Urinary bladder (tissue), 4 donors: ENCODE measurements around the gene CDC73. TPM values are rescaled to one million over a fixed set of nuclear protein-coding genes. Genes with fewer than 3 reads are reported as not detected.
"Not testable (repeated sequence)": the region's sequence is repeated elsewhere in the genome, so short reads cannot be mapped to it uniquely, and the experiment has no call there.

Experiments
- DNase-seq: peaks from one replicate; pipeline ENCODE4 v3.0.0-alpha.2; 2015; ENCODE audit errors: extremely low spot score
- H3K27ac ChIP-seq: one replicate; pipeline ENCODE4 v1.5.1; 2013; ENCODE audit warnings: low read depth, mild to moderate bottlenecking, moderate library complexity
- H3K36me3 ChIP-seq: one replicate; pipeline ENCODE4 v1.6.1; 2013; ENCODE audit warnings: mild to moderate bottlenecking, moderate library complexity; ENCODE audit not compliant: insufficient read depth
- H3K4me1 ChIP-seq: one replicate; pipeline ENCODE4 v1.6.1; 2013; ENCODE audit warnings: mild to moderate bottlenecking, moderate library complexity; ENCODE audit not compliant: insufficient read depth
- H3K4me3 ChIP-seq: one replicate; pipeline ENCODE4 v1.5.1; 2013; ENCODE audit warnings: low read depth, low read length
- WGBS: extraction: QIAGEN DNeasy Blood & Tissue Kit; methylation state at CpG from one replicate; pipeline ENCODE4 v1.1.7; 2013; 5-methylcytosine and 5-hydroxymethylcytosine counted together
- polyA plus RNA-seq: library from polyadenylated mRNA; stranded (reverse); fragments of 200-250 nt; gene quantifications from one replicate; pipeline ENCODE4 v1.2.3, GENCODE V29; 2013
- total RNA-seq: library from RNA; depleted of rRNA; stranded (reverse); fragments of >200 nt; gene quantifications from one replicate; pipeline ENCODE4 v1.2.3, GENCODE V29; 2014
- donor health status: healthy with polysubstance abuse.
- donor health status: healthy.

CDC73 gene
- total and polyA plus RNA-seq, 2 donors: 20.3 to 79.6 TPM

DNA sequence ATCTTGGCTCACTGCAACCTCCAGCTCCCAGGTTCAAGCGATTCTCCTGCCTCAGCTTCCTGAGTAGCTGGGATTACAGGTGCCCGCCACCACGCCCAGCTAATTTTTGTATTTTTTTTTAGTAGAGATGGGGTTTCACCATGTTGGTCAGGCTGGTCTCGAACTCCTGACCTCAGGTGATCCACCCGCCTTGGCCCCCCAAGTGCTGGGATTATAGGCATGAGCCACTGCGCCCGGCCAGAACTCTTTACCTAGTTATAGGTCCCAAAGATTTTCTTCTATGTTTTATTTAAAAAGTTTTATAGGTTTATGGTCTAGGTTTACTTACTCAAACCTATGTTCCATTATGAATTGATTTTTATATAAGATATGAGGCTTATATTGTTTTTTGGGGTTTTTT is 145.0 kb downstream of the CDC73 start:
- not testable (repeated sequence) for H3K4me3 ChIP-seq, H3K36me3 ChIP-seq

DNA sequence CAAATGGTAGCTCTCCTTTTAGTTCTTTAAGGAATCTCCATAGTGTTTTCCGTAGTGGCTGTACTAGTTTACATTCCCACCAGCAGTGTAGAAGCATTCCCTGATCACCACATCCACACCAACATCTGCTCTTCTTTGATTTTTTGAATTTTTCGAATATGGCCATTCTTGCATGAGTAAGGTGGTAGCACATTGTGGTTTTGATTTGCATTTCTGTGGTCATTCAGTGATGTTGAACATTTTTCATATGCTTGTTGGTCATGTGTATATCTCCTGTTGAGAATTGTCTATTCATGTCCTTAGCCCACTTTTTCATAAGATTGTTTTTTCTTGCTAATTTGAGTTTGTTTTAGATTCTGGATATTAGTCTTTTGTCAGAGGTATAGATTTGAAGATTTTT is 149.2 kb downstream of the CDC73 start:
- Histone ChIP-seq H3K4me3 (no peak overlapping the region), H3K36me3 (no peaks in the 10 kb centered on the region), H3K4me1 (no peaks in the 10 kb centered on the region), H3K27ac (no peak overlapping the region)
- DNase-seq: no peak
- 95% methylated on average over 2 of the region's 2 CpGs for WGBS

More for the DNA sequence above, 145.0 kb downstream of the CDC73 start:
- H3K27ac ChIP-seq, H3K4me1 ChIP-seq, DNase-seq: not testable (repeated sequence)
- WGBS: 98% methylated on average over 7 of the region's 7 CpGs

DNA sequence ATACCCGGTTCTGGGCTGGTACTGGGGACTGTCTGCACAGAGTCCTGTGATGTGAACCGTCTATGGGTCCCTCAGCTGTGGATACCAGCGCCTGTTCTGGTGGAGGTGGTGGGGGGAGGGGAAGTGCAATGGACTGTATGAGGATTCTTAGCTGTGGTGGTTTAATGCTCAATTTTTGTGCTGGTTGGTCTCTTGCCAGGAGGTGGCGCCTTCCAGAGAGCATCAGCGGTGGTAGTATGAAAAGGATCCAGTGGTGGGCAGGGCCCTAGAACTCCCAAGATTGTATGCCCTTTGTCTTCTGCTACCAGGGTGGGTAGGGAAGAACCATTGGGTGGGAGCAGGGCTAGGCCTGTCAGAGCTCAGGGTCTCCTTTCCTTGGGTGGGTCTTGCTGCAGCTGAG is 153.9 kb downstream of the CDC73 start:
- Histone ChIP-seq H3K36me3 (no peaks in the 10 kb centered on the region), H3K27ac (no peak overlapping the region), H3K4me1 (no peaks in the 10 kb centered on the region), H3K4me3 (no peak overlapping the region)
- WGBS: 91% methylated on average over 5 of the region's 5 CpGs
- DNase-seq: no peak

DNA sequence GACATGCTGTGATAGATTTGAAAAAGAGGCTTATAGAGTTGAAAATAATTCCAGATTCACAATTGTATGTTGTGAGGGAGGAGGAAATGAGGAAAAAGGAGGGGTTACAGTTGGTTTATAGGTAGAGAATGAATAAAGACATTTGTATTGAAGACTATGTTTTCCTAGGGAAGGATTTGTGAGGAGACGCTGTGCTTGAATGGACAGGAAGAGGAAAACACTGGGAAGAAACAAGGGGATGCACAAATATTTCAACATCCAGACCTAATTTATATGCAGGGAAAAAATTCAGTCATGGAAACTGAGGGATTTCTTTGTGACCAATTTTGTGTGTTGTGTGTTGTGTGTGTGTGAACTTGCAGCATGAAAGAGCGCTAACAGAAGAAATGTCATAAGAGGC is 157.1 kb downstream of the CDC73 start:
- no peaks in the 10 kb centered on the region for H3K4me1 ChIP-seq
- 94% methylated on average over 2 of the region's 2 CpGs for WGBS
- H3K4me3 ChIP-seq: no peak overlapping the region
- DNase-seq: no peak
- no peaks in the 10 kb centered on the region for H3K36me3 ChIP-seq
- no peak overlapping the region for H3K27ac ChIP-seq

DNA sequence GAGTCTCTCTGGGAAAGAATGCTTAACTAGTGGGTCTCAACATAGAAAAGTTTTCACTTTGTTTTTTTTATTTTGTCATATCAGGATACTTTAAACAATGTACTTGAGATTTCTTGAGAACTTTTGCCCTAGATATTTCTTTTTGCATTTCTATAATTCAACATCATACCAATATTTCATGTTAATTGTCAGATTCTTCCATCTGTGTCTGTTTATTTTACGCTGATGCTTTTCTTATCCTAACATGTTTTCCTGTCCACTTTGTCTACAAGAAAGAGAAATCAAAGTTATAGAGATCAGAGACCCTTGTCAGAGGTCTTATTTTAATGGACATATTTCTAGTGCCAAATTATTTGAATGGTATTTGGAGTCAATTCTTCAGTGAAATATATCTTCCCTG is 160.1 kb downstream of the CDC73 start:
- Histone ChIP-seq H3K36me3 (no peaks in the 10 kb centered on the region), H3K4me1 (no peaks in the 10 kb centered on the region), H3K27ac (no peak overlapping the region), H3K4me3 (no peak overlapping the region)
- DNase-seq: no peak
- 83% methylated on average over 1 of the region's 1 CpG for WGBS

DNA sequence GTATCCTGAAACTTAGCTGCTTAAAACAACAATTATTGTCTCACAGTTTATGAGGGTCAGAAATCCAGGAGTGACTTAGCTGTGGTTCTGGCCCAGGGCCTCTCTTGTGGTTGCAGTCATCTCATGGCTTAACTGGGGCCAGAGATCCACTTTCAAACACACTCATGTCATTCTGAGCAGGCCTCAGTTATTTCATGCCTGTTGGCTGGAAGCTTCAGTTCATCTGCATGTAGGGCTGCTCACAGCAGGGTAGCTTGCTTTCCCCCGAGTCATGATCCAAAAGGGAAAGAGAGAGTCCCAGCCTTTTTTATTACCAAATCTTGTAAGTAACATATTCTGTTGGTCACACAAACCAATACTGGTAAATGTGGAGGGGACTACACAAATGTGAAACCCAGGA is 161.2 kb downstream of the CDC73 start:
- Histone ChIP-seq H3K36me3 (no peaks in the 10 kb centered on the region), H3K4me1 (no peaks in the 10 kb centered on the region), H3K4me3 (no peak overlapping the region), H3K27ac (no peak overlapping the region)
- no peak for DNase-seq
- WGBS: 57% methylated on average over 1 of the region's 1 CpG

DNA sequence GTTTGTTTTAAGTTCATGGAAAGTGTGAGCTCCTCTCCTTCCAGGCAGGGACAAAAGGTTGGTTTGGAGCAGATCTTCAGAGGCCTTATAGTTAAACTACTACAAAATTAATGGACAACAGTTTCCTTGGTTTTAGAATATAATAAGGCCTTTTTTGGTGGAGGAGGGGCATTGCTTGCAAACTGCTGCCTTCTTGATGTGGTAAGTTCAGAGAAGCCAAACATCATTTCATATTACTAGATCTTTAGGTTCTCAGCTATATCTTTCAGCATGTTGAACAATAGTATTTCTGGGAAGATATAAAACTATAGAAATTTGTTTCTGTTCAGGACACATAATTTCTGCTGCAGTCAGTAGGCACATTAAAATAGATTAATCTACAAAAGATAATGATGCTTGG is 162.4 kb downstream of the CDC73 start:
- H3K27ac ChIP-seq: no peak overlapping the region
- H3K4me3 ChIP-seq: no peak overlapping the region
- no peaks in the 10 kb centered on the region for H3K4me1 ChIP-seq
- H3K36me3 ChIP-seq: no peaks in the 10 kb centered on the region
- no peak for DNase-seq

DNA sequence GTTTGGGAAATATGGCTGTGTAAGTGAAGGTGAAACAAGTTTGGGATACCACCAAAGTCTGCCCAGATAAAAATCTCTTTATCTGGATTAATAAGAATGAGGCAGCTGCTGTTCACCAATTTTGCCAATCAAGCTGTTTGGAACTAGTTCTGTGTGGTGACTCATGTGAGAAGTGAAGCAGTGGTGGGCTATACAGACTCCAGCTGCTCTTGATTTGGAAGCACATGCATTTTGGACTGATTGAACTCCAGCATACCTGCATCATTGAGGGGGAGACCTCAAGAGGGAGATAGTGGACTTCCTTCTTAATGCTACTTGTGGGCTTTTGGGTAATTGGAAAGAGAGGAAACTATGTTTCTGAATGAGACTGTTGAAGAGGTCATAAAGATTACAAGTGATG is 163.8 kb downstream of the CDC73 start:
- no peak overlapping the region for H3K27ac ChIP-seq
- no peak overlapping the region for H3K4me3 ChIP-seq
- H3K36me3 ChIP-seq: no peaks in the 10 kb centered on the region

DNA sequence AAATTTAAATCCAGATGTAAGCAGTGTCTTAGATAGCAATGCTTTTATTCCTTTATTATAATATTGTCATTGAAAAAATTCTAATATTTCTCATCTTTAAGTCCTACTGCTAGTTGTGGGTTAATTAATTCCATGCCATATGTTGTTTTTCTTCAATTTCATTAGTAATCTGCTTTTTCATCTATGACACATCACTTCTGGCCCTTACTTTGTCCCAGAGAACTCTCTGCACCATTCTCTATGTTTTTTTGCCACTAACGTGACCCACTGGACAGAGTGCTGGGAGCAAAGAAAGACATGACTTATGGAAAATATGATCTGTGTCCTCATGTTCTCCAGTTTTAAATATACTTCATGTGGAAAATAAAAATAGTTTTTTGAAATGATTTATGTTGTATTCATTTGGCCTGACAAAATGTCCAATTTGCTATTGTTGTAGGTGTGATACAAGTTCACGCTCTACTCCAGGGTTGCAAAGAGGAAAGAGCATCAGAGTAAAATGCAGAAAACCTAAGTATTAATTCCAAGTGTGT is 166.8 kb downstream of the CDC73 start:
- not testable (repeated sequence) for H3K27ac ChIP-seq, H3K4me3 ChIP-seq, H3K36me3 ChIP-seq, H3K4me1 ChIP-seq, DNase-seq
- WGBS: 83% methylated on average over 2 of the region's 2 CpGs

More for the DNA sequence above, 163.8 kb downstream of the CDC73 start:
- DNase-seq: no peak
- H3K4me1 ChIP-seq: no peaks in the 10 kb centered on the region

DNA sequence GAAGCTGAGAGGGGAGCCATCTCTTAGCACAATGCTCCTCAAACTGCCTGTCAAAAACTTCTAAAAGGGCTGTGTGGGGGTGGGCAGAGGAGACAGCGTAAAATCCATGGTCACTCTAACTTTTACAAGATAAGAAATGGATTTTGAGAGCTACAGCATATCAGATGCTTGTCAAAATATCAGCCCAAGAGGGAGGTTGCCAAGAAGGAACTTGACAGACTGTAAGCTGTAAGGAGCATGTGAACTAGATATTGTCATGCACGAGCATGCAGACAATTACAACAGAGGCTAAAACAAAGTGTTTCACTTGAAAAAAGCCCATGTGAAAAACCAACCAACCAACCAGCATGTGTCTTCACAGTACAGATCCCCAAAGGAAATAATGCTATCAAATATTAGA is 171.9 kb downstream of the CDC73 start:
- 72% methylated on average over 2 of the region's 2 CpGs for WGBS
- Histone ChIP-seq H3K4me3 (no peak overlapping the region), H3K27ac (no peak overlapping the region), H3K36me3 (no peaks in the 10 kb centered on the region), H3K4me1 (no peaks in the 10 kb centered on the region)
- DNase-seq: no peak

DNA sequence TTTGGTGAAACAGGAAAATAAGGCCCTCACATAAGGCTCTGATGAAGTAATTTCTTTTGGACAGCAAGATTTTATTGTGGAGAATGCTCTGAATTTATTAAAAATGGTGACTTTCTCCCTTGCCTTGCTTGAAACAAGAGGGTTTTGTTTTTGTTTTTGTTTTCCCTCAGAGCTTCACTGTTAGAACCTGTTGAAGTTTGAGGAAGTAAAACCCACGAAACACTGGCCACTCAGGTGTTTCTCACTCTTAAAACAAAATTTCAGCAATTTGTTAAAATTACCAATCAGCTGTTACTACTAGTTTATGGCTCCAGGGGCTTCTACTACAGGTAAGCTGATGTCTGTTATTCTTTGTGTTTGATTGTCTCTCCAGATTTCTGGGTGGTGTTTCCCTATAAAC is 177.2 kb downstream of the CDC73 start:
- Histone ChIP-seq H3K4me1 (no peaks in the 10 kb centered on the region), H3K27ac (no peak overlapping the region), H3K36me3 (no peaks in the 10 kb centered on the region), H3K4me3 (no peak overlapping the region)
- WGBS: 83% methylated on average over 1 of the region's 1 CpG
- DNase-seq: no peak

DNA sequence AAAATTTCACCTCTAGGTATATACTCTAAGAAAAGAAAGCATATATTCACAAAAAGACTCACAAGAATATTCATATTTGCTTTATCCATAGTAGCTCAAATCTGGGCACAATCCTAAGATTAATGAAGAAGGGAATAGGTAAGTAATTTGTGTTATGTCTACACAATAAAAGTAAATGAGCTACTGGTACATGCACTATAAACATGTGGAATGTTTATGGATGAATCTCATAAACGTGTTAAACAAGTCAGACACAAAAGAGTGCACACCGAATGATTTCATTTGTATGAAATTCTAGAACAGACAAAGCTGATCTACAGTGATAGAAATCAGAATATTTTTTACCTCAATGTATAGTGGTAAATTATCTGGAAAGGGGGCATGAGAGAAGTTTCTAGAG is 179.9 kb downstream of the CDC73 start:
- Histone ChIP-seq H3K36me3 (no peaks in the 10 kb centered on the region), H3K4me1 (no peaks in the 10 kb centered on the region), H3K4me3 (no peak overlapping the region), H3K27ac (no peak overlapping the region)
- WGBS: 61% methylated on average over 2 of the region's 2 CpGs
- no peak for DNase-seq

DNA sequence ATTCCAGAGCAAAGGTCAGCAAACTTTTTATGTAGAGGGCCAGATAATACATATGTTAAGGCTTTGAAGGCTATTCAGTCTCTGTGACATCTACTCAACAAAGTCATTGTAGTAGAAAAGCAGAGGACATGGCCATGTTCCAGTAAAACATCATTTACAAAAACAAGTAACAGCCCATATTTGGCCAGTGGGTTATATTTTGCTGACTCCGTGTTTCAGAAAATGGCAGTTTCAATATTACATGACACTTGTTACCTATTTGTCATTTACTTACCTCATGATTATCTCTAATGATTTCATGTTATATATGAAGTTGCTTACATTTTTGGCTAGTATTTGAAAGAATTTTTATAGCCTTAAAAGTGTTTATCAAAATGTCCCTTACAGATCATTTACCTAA is 182.0 kb downstream of the CDC73 start:
- H3K4me3 ChIP-seq: no peak overlapping the region
- 90% methylated on average over 1 of the region's 1 CpG for WGBS
- no peak for DNase-seq

More for the DNA sequence above, 182.0 kb downstream of the CDC73 start:
- Histone ChIP-seq H3K27ac (no peak overlapping the region), H3K36me3 (no peaks in the 10 kb centered on the region), H3K4me1 (no peaks in the 10 kb centered on the region)
